Sigmoid colon (tissue), 3 donors: ENCODE results near the gene SLA2.

Experiments
- CTCF ChIP-seq, 4 experiments: fragments of 450-650 bp in 3 of 4; fragments of 200-600 bp in 1 of 4; IDR thresholded peaks; one replicate each; pipeline ENCODE4 v1.5.1; 2016 to 2019; ENCODE audit warnings: antibody characterized with exemption in 4 of 4, mild to moderate bottlenecking in 3 of 4, moderate library complexity in 2 of 4
- POLR2A ChIP-seq, 2 donors: fragments of 450-650 bp; IDR thresholded peaks; one replicate each; pipeline ENCODE4 v1.6.1; 2016; ENCODE audit warnings: antibody characterized with exemption in 2 of 2, mild to moderate bottlenecking in 2 of 2, moderate library complexity in 2 of 2

- TF ChIP-seq CTCF (IDR thresholded peaks at IDR 0.05) (no peak), POLR2A (IDR thresholded peaks at IDR 0.05) (no peak)
Observed at GRCh38 chr20:36593347-36593929, 52.6 kb downstream of the SLA2 start.
